GM21786 (cell line): ENCODE data around the gene FBXL15.

ENCODE experiments used
- ATAC-seq: cut with Tn5 transposase; IDR thresholded peaks from one replicate; pipeline ENCODE4 v1.9.1; 2021; ENCODE audit not compliant: unreplicated experiment

The FBXL15 gene

GRCh38 chr10:102397222-102398171 lies 23.1 kb upstream of the FBXL15 start:
- ATAC-seq, result no peak

GRCh38 chr10:102398172-102399020 lies 22.2 kb upstream of the FBXL15 start:
- ATAC-seq, result no peak

GRCh38 chr10:102399217-102400021 lies 21.2 kb upstream of the FBXL15 start:
- ATAC-seq, result peak; percentile 46

GRCh38 chr10:102400076-102400475 lies 20.6 kb upstream of the FBXL15 start:
- no peak for ATAC-seq

- ATAC-seq, result no peak
Observed at GRCh38 chr10:102400598-102401341, 19.9 kb upstream of the FBXL15 start.

GRCh38 chr10:102401342-102401654 lies 19.3 kb upstream of the FBXL15 start:
- no peak for ATAC-seq

- no peak for ATAC-seq
Observed at GRCh38 chr10:102401735-102402511, 18.7 kb upstream of the FBXL15 start.

- no peak for ATAC-seq
Observed at GRCh38 chr10:102402512-102402896, 18.1 kb upstream of the FBXL15 start.

GRCh38 chr10:102403115-102403514 lies 17.5 kb upstream of the FBXL15 start:
- ATAC-seq, result no peak

- no peak for ATAC-seq
Observed at GRCh38 chr10:102404361-102405107, 16.1 kb upstream of the FBXL15 start.

- ATAC-seq, result no peak
Observed at GRCh38 chr10:102405108-102405571, 15.5 kb upstream of the FBXL15 start.

GRCh38 chr10:102405632-102406031 lies 15.0 kb upstream of the FBXL15 start:
- no peak for ATAC-seq

- ATAC-seq, result no peak
Observed at GRCh38 chr10:102406815-102407214, 13.8 kb upstream of the FBXL15 start.

- ATAC-seq, result no peak
Observed at GRCh38 chr10:102407425-102408130, 13.1 kb upstream of the FBXL15 start.

- ATAC-seq, result no peak
Observed at GRCh38 chr10:102408131-102408727, 12.4 kb upstream of the FBXL15 start.

- no peak for ATAC-seq
Observed at GRCh38 chr10:102408728-102409603, 11.7 kb upstream of the FBXL15 start.
